Measurements from ENCODE around the gene NLGN1.

DNA sequence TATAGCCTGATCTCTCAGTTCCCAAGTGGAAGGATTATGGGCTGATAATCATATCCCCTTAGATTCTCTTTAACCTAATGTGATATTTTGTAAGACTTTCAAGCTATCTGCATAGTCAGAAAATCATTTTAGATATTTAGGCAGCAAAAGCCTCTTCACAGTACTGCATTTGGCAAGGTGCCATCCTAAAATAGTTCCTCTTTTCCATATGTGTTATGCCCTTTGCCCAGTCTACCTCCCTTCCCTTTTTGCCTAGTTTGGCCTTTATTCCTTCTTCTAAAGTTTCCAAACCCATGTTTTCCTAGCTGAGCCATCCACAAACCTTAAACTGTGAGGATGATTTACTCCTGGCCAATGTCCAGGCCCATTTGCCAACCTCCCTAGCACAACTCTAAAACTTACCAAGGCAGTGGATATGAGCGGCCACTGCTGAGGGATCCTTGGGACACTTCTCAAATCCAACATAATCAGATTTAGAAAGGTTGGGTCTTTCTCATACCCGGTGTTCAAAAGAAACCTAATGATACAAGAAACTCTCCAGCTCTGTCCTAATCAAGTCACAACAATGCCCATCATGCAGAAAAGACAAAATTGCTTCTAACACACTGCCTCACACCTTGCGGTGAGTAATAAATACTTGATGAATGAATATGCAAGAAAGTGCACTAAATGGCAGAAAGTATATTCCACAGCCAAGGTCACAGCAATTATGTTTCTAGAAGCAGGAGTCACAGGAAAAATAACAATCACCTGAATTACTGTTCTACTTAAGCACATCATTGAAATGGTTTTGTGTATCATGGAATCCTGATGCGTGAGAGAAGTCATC is 493.9 kb downstream of the NLGN1 start:
- TF ChIP-seq CTCF (IDR thresholded peaks at IDR 0.05; ENCODE audit: poor library complexity) (no peak), EZH2 (IDR thresholded peaks at IDR 0.05; ENCODE audit: borderline replicate concordance) (no peak), EZH2phosphoT487 (IDR thresholded peaks at IDR 0.05; ENCODE audit: low read depth, severe bottlenecking, unreplicated experiment) (no peak)

Data from hepatocyte (in vitro differentiated cells).